NCI-H146 (cell line): Measurements from ENCODE around the gene NEK1.

Source experiments
- DNase-seq: peaks from one replicate; lab custom pipeline; 2025; lab: John Stamatoyannopoulos, UW

Gene NEK1, protein sequence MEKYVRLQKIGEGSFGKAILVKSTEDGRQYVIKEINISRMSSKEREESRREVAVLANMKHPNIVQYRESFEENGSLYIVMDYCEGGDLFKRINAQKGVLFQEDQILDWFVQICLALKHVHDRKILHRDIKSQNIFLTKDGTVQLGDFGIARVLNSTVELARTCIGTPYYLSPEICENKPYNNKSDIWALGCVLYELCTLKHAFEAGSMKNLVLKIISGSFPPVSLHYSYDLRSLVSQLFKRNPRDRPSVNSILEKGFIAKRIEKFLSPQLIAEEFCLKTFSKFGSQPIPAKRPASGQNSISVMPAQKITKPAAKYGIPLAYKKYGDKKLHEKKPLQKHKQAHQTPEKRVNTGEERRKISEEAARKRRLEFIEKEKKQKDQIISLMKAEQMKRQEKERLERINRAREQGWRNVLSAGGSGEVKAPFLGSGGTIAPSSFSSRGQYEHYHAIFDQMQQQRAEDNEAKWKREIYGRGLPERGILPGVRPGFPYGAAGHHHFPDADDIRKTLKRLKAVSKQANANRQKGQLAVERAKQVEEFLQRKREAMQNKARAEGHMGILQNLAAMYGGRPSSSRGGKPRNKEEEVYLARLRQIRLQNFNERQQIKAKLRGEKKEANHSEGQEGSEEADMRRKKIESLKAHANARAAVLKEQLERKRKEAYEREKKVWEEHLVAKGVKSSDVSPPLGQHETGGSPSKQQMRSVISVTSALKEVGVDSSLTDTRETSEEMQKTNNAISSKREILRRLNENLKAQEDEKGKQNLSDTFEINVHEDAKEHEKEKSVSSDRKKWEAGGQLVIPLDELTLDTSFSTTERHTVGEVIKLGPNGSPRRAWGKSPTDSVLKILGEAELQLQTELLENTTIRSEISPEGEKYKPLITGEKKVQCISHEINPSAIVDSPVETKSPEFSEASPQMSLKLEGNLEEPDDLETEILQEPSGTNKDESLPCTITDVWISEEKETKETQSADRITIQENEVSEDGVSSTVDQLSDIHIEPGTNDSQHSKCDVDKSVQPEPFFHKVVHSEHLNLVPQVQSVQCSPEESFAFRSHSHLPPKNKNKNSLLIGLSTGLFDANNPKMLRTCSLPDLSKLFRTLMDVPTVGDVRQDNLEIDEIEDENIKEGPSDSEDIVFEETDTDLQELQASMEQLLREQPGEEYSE (N-terminal part only)

DNA sequence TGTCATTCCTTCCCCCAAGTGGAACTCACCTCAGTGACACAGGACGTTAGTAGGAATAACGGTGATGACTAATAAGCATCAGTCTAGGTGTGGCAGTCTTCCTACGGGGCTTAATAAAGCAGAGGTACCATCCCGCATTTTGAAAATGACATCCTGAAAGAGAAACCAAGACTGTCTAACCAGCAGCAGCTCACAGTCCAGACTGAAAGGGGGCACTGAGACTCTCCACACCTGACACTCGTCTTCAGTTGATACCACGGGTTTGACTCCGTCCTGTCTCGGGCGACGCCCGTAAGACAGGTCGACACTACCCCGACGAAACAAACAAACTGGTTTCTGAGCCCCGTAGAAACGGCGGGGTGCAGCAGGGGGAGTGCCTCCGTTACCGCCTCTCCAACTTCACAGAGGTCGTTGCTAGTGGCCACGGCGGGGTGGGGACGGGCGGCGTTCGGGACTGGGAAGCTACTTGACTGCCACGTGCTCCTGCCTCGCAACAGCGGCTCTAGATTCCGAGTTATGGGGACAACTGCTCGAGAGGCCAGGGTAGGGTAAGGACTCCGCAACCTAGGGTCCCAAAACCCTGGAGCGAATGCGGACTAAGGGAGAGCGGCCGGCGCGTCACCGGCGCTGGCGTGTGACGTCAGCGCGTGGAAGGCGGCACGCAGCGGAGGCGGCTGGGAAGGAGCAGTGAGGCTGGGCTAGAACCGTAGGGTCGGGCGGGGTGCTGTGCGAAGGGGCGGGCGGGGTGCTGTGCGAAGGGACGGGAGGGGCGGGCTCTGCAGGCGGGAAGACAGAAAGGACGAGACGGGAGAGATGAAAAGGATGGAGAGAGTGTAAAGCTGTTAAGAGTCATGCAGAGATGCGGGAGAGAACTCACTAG lies at the start of gene NEK1:
Gene NEK1, minus strand, starts transcription at position 593 of the 880 bp plus-strand sequence. CDS start 9,953 bp downstream, outside the sequence.
- DNase-seq, result peak; percentile 85

DNA sequence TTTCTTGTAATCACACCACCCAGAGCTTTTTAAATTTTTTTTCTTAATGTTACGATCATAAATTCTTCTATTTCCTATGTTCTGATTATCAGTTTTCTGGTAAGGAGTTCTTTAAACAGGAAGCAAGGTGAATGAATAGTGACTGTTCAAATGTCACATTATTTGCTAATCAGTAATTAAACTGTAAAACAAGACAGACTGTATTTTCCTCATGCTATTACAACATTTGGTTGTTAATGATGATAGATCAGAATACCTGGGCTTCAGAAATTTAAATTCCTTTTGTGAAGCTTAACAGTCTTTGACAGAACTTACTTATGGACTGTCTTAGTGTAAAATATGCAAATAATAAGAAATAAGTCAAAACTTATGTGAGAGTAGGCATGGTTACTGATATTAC lies 49.4 kb upstream of the NEK1 start:
- no peak for DNase-seq

DNA sequence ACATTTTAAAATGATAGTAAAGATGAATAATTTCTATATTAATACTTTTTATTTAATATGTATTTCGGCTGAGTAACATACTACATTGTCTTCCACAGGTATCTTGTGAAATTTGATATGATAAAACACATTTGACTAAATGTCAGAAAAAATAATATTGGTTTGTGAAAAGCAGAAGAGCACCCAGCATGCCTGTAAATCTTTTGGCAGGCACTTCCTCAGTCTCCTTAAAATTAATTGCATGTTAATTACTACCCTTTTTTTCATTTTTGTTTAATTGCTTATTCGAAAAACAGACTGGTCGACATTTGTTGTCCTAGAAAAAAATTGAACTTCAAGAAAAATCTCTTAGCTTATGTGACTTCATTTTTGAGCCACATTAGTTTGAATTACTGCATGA lies 48.5 kb upstream of the NEK1 start:
- peak; percentile 1 for DNase-seq

DNA sequence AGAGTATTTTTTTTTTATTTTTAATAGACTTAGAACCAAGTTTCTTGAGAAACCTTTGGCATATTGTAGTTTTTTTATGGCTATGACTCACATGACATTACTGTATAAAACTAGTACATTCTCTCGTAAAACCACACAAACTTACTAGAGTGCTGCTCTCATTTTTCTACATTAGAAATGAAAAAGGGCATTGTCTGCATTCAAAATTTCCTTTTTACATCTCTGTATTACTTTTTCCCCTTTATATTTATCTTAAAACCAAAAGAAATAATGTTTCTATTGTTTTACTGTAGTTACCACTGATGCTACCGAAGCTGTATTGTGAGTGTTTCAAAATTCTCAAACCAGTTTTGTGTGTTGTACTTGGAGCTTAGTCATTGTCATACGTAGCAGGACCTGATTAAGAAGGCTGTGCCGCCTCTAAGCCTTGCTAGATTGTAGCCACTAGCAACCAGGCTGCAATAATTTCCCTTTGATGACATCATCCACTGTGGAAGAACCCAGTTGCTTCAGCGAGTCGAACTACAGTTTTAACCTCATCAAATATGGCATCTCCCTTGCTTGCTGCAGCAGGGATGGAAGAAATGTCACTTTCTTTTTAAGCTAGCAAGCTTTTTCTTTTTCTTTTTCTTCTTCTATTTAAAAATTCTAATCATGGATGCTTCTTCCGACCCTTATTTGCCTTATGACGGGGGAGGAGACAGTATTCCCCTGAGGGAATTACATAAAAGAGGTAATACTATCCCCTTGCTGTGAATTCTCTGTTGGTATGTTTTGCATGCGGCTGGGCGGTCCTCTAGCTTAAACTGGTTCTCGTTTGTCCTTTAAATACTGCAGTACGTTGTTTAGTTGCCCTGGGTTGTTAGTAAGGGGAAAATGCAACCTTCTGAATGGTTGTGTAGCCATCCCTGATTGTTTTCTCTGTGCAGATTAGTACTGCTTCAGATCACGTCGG lies 47.6 kb upstream of the NEK1 start:
- DNase-seq, result peak; percentile 84

DNA sequence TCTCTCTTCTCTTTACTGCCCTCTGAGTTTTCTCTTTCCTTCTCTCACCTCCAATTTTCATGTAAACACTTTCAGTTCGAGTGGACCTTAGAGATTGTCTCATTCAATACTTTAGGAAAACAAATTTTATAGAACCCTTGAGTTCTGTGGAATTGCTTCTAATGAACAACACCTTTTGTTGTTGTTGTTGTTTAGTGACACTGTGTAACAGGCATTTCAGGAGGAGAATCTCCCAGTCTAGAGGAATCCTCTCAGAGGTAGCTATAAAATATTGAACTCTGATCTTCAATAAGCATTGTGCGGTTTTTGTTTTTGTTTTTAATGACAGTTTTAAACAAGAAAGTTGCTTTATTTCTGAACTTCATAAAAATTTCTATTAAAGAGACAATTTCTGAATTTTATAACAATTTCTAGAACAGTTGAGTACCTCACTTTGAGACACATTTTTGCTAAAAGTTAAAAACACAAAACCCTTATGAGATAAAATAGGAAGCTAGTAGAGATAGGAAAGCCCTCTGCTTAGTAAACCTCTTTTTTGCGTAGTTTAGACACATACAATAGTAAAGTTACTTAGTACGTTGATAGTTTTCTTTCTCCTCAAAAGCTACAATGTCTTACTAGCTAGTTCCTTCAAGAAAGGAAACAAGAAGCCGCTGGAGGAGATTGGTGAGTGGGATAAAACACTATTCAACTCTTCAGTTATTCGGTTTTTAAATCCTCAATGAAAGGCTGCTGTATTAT lies 46.8 kb upstream of the NEK1 start:
- DNase-seq, result no peak

DNA sequence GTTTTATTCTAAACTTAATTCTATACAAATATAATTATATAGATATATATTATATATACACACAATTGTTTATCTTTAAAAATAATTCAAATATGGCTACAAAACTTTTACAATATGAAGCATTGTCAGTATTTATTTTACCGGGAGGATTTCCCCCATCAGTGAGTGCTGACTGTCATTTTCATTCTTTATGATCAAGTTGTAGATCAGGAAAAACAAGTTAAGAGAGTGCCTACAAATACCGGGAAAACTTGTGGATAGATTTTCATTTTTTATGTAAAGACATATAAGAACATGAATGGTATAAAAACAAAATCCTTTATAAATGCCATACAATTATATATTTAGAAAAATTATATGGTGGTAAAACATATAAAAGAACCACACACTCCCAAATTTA lies 45.8 kb upstream of the NEK1 start:
- DNase-seq, result no peak

DNA sequence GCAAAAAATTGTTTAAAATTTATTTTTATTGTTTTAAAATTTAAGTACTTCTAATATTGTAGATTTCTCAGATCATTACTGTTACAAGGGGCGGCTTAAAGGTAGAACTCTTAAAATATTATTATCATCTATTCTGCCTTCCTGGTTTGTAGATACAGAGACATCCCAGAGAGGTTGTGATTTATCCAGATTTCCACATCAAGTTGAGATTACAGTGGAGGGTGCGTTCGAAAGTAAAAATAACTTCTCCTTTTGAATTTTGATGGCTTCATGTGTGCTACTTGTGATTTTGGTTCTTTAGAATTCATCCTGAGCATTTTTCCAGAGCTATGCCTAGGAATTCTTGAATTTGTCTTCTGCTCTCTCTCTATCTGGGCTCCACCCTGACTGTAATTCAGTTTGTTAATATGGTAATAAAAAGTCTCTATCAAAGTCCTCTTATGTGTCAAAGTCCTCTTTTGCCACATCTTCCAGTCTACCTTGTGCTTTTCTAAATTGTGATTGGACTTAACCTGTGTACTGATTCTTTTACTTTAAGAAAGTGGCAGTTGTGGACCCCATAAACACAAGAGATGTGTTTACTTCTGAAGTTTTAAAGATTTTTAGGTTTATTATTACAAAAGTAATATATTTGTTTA lies 45.2 kb upstream of the NEK1 start:
- no peak for DNase-seq

DNA sequence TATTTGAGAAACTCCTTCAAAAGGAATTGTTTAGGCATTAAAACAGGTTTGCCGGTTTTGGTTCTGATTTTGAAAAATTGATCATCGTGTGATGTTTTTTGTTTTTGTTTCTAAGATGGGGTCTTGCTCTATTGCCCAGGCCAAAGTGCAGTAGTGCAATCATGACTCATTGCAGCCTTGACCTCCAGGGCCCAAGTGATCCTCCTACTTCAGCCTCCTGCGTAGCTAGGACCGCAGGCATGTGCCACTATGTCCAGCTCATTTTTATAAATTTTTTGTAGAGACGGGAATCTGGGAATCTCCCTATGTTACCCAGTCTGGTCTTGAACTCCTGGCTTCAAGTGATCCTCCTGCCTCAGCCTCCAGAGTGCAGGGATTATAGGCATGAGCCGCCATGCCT lies 43.0 kb upstream of the NEK1 start:
- DNase-seq, result no peak

DNA sequence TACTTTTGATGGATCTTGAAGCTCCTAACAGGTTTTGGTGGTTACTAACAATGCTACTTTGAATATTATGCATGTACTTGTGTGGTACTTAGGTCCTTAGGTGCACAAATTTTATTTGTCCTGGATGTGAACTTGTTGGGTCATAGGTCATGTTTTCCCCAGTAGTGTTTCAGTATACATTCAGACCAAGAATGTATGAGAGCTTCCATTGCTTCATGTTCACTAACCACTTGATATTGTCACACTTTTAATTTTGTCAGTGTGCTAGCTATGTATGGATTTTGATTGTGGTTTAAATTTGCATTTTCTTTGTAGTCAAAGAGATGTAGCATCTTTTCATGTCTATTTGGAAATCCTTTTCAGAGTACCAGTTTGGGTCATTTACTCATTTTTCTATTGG lies 40.2 kb upstream of the NEK1 start:
- DNase-seq, result no peak

DNA sequence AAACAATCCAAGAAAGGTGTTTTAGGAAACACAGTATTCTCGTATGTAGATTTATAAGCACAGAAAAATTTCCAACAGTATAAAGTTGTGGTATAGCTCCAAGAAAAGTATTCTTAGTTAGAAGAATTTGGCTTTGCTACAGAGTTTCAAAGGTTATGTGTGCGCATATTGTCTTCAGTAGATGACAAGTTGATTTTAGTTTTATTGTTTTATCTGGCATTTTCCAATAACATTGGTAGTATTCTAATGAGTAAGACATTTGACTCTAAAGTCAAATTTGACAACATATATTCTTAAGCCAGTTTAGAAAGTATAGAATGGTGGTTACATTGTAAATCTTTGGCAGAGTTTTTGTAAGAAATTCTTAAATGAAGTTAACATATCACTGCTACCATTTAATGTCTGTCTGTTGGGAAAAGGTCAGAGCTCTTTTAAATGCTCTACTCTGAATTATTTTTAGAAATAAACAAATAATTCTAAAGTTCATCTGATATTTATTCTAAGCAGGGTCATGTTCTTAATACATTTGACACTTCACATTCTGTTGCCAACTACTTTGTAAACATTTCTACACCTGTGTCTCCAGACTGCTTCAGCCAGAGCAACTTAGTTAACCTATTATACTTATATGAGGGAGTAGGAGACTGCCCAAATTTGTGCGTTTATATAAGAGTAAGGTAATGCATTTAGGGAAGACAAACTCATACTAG lies 38.0 kb upstream of the NEK1 start:
- DNase-seq, result no peak

DNA sequence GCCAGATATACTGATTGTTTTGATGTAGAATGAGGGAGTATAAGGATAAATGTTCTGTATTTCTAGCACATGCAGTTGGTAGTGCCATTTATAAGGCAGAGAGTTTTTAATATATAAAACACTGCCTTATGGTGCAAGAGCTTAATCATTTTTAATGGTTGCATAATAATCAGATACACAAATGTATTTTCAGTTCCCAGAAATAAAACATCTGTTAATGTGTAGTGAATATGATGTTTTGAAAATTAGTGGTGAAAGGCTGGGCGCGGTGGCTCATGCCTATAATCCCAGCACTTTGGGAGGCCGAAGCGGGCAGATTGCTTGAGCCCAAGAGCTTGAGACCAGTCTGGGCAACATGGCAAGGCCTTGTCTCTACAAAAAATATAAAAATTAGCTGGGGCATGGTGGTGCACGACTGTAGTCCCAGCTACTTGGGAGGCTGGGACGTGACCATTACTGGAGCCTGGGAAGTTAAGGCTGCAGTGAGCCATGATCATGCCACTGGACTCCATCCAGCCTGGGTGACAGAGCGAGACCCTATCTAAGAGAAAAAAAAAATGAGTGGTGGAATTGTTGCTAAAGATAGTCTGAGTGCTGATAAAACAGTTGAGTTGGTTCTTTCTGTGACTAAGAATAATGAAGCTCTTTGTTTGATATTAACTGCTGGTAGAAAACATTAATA lies 37.3 kb upstream of the NEK1 start:
- no peak for DNase-seq

DNA sequence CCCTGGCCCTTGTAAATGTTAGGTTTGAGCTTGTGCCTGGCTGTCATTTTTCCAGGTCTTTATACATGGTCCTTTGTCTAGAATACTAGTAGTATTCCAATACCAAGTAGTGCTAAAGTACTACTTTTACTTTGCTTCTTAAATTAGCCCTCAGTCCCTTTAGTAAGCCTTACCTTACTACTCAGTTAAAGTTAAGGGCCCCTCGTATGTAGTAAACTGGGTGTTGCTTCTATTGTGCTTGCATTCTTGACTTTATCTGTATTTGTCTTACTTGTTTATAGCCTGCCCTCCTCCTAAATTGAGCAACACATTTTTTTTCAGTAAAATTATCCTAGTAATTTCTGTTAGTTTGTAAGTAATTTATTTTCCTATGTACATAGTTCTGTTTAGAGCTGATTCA lies 33.2 kb upstream of the NEK1 start:
- DNase-seq, result no peak

DNA sequence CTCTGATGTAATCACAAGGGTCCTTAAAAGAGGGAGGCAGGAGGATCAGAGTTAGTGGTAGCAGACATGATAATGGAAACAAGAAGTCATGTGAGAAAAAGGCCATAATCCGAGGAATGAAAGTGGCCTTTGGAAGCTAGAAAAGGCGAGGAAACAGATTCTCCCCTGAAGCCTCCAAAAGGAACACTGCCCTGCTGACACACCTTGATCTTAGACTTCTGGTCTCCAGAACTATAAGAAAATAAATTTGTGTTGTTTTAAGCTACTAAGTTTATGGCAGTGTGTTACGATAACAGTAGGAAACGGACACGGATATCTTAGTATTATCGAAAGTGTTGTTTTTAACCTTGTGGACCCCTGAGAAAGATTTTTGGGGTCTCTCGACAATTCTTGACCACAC lies 32.4 kb upstream of the NEK1 start:
- DNase-seq, result no peak

DNA sequence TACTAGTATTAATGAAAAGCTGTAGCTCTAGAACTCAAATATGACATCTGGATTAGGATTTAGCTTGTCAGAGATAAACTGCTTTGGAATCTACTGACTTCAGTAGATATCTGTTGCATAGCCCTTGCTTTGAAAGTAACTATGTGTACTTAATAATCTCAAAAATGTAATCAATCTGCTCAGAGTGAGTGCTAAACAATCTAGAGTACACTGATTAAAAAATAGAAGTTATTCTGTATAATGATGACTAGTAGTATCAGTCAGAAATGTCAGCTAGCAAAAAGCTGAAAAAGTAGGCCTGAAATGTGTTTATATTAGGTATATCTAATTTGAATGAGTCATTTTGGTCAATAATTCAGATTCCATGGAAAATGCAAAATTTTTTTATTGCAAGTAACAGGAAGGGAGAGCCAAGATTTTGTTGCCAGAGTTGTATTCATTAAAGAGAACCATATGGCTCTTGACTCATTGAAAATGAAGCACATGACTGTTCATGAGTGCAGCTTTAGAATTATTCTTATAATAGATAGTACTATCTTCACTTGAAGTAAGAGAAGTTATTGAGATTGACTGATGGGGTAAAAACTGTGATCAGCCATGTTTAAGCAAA lies 28.0 kb upstream of the NEK1 start:
- no peak for DNase-seq

DNA sequence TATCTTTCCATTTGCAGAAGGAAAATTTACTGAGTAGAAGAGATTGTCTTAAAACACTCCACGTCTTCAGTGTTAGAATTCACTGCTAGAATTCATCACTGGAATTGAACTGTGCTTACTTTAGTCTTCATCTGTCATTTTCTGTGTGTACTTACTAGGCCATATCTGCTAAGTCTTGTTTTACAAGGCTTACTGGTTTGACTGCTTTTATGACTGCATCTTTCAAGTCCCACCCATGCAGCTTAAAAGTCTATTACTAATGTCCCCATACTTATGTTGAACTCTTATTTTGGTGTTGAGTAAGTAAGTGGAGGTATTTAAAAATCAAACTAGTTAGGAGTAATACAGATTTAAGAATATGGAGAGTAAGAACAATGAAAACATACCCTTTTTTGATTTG lies 22.6 kb upstream of the NEK1 start:
- no peak for DNase-seq

DNA sequence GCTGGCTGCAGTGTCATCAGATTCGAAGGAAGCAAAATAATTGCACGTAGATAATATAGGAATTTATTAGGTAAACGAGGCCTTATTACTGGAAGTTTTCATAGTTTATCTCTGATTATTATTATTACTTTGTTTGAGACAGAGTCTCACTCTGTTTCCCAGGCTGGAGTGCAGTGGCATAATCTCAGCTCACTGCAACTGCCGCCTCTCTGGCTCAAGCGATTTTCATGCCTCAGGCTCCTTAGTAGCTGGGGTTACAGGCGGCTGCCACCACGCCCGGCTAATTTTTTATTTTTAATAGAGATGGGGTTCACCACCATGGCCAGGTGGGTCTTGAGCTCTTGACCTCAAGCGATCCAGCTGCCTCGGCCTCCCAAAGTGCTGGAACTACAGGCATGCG lies 20.5 kb upstream of the NEK1 start:
- DNase-seq, result no peak

DNA sequence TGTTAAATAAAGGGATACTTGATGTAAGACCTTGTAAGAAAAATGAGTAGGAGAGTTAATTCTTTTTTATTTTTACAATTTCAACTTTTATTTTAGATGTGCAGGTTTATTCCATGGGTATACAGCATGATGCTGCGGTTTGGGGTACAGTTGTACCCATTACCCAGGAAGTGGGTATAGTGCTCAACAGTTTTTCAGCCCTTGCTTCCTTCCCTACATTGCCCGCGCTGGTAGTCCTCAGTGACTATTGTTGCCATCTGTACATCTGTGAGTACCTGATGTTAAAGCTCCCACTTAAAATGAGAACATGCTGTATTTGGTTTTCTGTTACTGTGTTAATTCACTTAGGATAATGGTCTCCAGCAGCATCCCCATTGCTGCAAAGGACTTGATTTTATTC lies 17.7 kb upstream of the NEK1 start:
- DNase-seq, result no peak

DNA sequence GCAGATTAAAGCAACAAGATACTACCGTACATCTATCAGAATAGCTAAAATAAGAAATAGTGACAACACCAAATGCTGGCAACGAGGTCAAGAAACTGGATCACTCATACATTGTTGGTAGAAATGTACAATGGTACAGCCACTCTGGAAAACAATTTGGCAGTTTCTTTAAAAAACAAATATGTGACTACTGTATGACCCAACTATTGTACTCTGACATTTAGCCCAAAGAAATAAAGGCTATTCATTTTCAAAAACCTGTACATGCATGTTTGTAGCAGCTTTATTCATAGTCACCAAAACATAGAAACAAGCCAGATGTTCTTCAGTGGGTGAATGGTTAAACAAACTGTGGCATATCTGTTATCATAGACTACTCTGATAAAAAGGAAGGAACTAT lies 16.2 kb upstream of the NEK1 start:
- DNase-seq, result no peak
